ENCODE results near the gene FHOD3.

- TF ChIP-seq, protein P1, sequence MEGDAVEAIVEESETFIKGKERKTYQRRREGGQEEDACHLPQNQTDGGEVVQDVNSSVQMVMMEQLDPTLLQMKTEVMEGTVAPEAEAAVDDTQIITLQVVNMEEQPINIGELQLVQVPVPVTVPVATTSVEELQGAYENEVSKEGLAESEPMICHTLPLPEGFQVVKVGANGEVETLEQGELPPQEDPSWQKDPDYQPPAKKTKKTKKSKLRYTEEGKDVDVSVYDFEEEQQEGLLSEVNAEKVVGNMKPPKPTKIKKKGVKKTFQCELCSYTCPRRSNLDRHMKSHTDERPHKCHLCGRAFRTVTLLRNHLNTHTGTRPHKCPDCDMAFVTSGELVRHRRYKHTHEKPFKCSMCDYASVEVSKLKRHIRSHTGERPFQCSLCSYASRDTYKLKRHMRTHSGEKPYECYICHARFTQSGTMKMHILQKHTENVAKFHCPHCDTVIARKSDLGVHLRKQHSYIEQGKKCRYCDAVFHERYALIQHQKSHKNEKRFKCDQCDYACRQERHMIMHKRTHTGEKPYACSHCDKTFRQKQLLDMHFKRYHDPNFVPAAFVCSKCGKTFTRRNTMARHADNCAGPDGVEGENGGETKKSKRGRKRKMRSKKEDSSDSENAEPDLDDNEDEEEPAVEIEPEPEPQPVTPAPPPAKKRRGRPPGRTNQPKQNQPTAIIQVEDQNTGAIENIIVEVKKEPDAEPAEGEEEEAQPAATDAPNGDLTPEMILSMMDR (IDR thresholded peaks at IDR 0.05): no peak
- no peak for TF ChIP-seq POLR2A (IDR thresholded peaks at IDR 0.05)
These were observed 362.8 kb downstream of the FHOD3 start for GRCh38 chr18:36660311-36660710.

All from uterus (tissue), 2 donors.